Left lung (tissue), 10 donors: ENCODE measurements around the gene DNAJB13. TPM values are rescaled to one million over a fixed set of nuclear protein-coding genes. Genes with fewer than 3 reads are reported as not detected.

Source experiments
- ATAC-seq: fragments of 200-7000 bp; cut with Tn5 transposase; one replicate; pipeline ENCODE4 v1.9.1; 2020; ENCODE audit warnings: moderate library complexity
- DNase-seq, 4 donors: peaks; one replicate each; pipeline ENCODE4 v3.0.0-alpha.2; 2013 to 2020
- H3K27ac ChIP-seq, 2 donors: fragments of 200-600 bp; sonication (generic) in 1 of 2; one replicate each; pipeline versions ENCODE4 v1.5.0 to v1.8.0; 2020 to 2021
- H3K27me3 ChIP-seq, 2 donors: fragments of 200-600 bp; sonication (generic) in 1 of 2; one replicate each; pipeline versions ENCODE4 v1.5.0 to v1.8.0; 2020 to 2021
- H3K36me3 ChIP-seq, 2 donors: fragments of 200-600 bp; sonication (generic) in 1 of 2; one replicate each; pipeline versions ENCODE4 v1.5.0 to v1.8.0; 2020 to 2021
- H3K4me1 ChIP-seq, 2 donors: fragments of 200-600 bp; one replicate each; pipeline ENCODE4 v1.8.0; 2021
- H3K4me3 ChIP-seq, 2 donors: fragments of 200-600 bp; sonication (generic) in 1 of 2; one replicate each; pipeline versions ENCODE4 v1.5.0 to v1.8.0; 2020 to 2021; ENCODE audit warnings: mild to moderate bottlenecking in 1 of 2
- H3K9me3 ChIP-seq, 2 donors: fragments of 200-600 bp; sonication (generic) in 1 of 2; one replicate each; pipeline versions ENCODE4 v1.5.0 to v1.8.0; 2020 to 2021
- CTCF ChIP-seq, 2 donors: fragments of 200-600 bp; sonication (generic) in 1 of 2; IDR thresholded peaks; one replicate each; pipeline versions ENCODE4 v1.5.0 to v1.8.0; 2021; ENCODE audit warnings: antibody characterized with exemption in 2 of 2
- intact Hi-C, 2 donors: fragments of 100-400 bp; cut with DNase I; formaldehyde crosslinking; loops; one replicate each; pipeline versions ENCODE4 v1.11.2 to v1.14.2; 2022
- polyA plus RNA-seq, 6 donors: library from polyadenylated mRNA; unstranded; fragments of 120-200 nt; gene quantifications; one replicate each; pipeline ENCODE4 v1.2.1, GENCODE V29; 2013; ENCODE audit not compliant: insufficient read length in 6 of 6
- total RNA-seq, 2 donors: library from RNA; stranded (reverse); fragmentation: NEBNext Ultra II Directional; extraction: Animal tissue kit (Norgen Biotek cat#: 25700); gene quantifications; one replicate each; pipeline ENCODE4 v1.2.1, GENCODE V29; 2021
- donor health status: DM: no; HTN: yes; CAD: no.
- donor health status: DM: no; HTN: no; CAD: no.

DNAJB13 gene
- total and polyA plus RNA-seq, 8 donors: 0.78 to 4.8 (median 2.9) TPM

GRCh38 chr11:73975479-73975757 is 24.6 kb downstream of the DNAJB13 start:
- Histone ChIP-seq H3K36me3 (peaks cover 0 to 59% of the 10 kb centered on the region in 2 donors), H3K4me1 (peaks cover 3 to 60% of the 10 kb centered on the region in 2 donors), H3K27ac (no peak overlapping the region), H3K4me3 (no peak overlapping the region), H3K9me3 (no peaks in the 10 kb centered on the region), H3K27me3 (no peaks in the 10 kb centered on the region)
- DNase-seq (no peak), ATAC-seq (no peak)
- intact Hi-C loops: loop anchor here in 1 of 2 donors (10.0 kb wide), 1 partner anchor 59 kb away; no protein-coding TSS in a partner anchor
- no peak for TF ChIP-seq CTCF (IDR thresholded peaks at IDR 0.05)

DNA sequence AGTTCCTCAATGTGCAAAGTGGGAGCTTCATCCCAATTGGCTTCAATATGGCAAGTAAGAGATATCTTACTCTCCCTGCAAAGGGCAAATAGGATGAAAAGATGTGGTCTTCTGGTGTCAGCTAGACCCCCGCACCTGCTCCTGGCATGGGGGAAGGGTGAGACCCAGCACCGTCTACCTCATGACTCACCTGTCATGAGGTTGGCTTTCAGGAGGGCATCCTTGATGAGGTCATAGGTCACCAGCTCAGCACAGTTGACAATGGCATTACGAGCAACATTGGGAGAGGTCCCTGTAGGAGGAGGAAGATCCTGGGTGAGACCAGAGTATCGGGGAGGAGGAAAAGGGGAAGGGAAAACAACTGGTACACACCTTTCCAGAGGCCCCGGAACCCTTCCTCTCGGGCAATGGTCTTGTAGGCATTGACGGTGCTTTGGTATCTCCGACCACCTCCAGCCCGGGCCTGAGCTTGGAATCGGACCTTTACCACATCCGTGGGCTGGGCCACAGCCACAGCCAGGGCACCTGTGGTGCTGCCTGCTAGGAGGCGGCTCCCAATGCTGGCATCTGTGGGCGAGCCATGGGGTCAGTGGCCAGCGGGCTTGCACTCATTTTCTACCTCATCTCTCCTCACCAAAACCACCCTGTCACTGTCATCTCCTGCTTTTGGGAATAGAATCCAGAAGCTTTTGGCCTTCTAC is 25.8 kb downstream of the DNAJB13 start:
- DNase-seq (no peak), ATAC-seq (no peak)
- peaks cover 9 to 72% of the 10 kb centered on the region in 2 donors for H3K4me1 ChIP-seq
- no peaks in the 10 kb centered on the region for H3K27me3 ChIP-seq
- no peak overlapping the region for H3K4me3 ChIP-seq
- H3K27ac ChIP-seq: no peak overlapping the region
- peaks cover 0 to 65% of the 10 kb centered on the region in 2 donors for H3K36me3 ChIP-seq
- no peak for TF ChIP-seq CTCF (IDR thresholded peaks at IDR 0.05)
- no peaks in the 10 kb centered on the region for H3K9me3 ChIP-seq
- intact Hi-C loops: loop anchor here in 1 of 2 donors (10.0 kb wide), 1 partner anchor 58 kb away; no protein-coding TSS in a partner anchor

- H3K4me1 ChIP-seq: peaks cover 9 to 81% of the 10 kb centered on the region in 2 donors
- H3K9me3 ChIP-seq: no peaks in the 10 kb centered on the region
- ATAC-seq (no peak), DNase-seq (no peak)
- H3K27ac ChIP-seq: no peak overlapping the region
- H3K4me3 ChIP-seq: no peak overlapping the region
- intact Hi-C loops: loop anchor here in 1 of 2 donors (10.0 kb wide), 1 partner anchor 57 kb away; no protein-coding TSS in a partner anchor
- H3K27me3 ChIP-seq: no peaks in the 10 kb centered on the region
- no peak for TF ChIP-seq CTCF (IDR thresholded peaks at IDR 0.05)
- H3K36me3 ChIP-seq: peaks cover 0 to 65% of the 10 kb centered on the region in 2 donors
These were observed 27.2 kb downstream of the DNAJB13 start for GRCh38 chr11:73977856-73978519.

DNA sequence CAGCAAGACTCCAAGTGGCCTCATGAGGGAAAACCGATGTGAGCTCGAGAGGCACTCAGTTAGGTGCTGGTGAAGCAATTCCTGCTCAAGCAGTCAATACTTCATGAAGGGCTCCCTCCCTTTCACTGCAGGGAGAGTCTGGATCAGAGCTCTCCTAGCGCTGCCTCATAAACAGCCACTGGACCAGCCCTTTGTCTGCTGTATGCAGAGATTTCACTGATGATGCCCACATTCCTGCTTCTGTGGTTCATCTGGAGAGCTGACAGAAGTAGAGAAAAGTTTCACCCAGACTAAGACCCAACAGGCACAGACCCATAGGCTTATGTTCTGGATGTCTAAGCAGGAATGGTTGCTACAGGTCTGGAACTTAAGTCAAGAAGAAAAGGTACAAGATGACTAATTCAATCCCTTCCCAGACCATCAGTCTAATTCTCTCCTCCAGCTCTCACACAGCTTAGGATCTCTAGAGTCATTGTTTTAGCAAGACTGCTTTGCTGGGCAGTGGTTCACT is 27.8 kb downstream of the DNAJB13 start:
- no peaks in the 10 kb centered on the region for H3K27me3 ChIP-seq
- H3K4me1 ChIP-seq: peaks cover 9 to 82% of the 10 kb centered on the region in 2 donors
- no peaks in the 10 kb centered on the region for H3K9me3 ChIP-seq
- DNase-seq: no peak
- H3K36me3 ChIP-seq: peaks cover 0 to 65% of the 10 kb centered on the region in 2 donors
- no peak for ATAC-seq
- no peak for TF ChIP-seq CTCF (IDR thresholded peaks at IDR 0.05)
- peak overlapping the region in 1 of 2 donors; percentile 99 for H3K27ac ChIP-seq
- H3K4me3 ChIP-seq: no peak overlapping the region
- intact Hi-C loops: loop anchor here in 1 of 2 donors (10.0 kb wide), 1 partner anchor 56 kb away; no protein-coding TSS in a partner anchor
